Muscle layer of duodenum (tissue), 2 donors: ENCODE results near the gene ABCC12.

Experiments
- H3K27ac ChIP-seq: one replicate; pipeline ENCODE4 v1.7.0; 2013; ENCODE audit warnings: mild to moderate bottlenecking, low read length
- H3K27me3 ChIP-seq: one replicate; pipeline ENCODE4 v1.7.0; 2013; ENCODE audit warnings: low read depth, mild to moderate bottlenecking, control low read depth, low read length
- H3K36me3 ChIP-seq, 2 donors: one replicate each; pipeline ENCODE4 v1.7.0; 2013; ENCODE audit warnings: low read length in 2 of 2, control low read depth in 1 of 2, mild to moderate bottlenecking in 1 of 2; ENCODE audit not compliant: insufficient read depth in 2 of 2, control insufficient read depth in 1 of 2
- H3K4me1 ChIP-seq, 2 donors: one replicate each; pipeline ENCODE4 v1.7.0; 2013; ENCODE audit warnings: low read length in 2 of 2, mild to moderate bottlenecking in 2 of 2, control low read depth in 1 of 2, moderate library complexity in 1 of 2; ENCODE audit not compliant: insufficient read depth in 2 of 2, control insufficient read depth in 1 of 2
- H3K4me3 ChIP-seq, 2 donors: one replicate each; pipeline ENCODE4 v1.7.0; 2013; ENCODE audit warnings: low read length in 2 of 2, low read depth in 1 of 2, mild to moderate bottlenecking in 1 of 2
- H3K9me3 ChIP-seq, 2 donors: one replicate each; pipeline ENCODE4 v1.7.0; 2013; ENCODE audit warnings: low read length in 2 of 2, control low read depth in 1 of 2, mild to moderate bottlenecking in 1 of 2; ENCODE audit not compliant: control insufficient read depth in 1 of 2
- donor health status: healthy.

Gene ABCC12

DNA sequence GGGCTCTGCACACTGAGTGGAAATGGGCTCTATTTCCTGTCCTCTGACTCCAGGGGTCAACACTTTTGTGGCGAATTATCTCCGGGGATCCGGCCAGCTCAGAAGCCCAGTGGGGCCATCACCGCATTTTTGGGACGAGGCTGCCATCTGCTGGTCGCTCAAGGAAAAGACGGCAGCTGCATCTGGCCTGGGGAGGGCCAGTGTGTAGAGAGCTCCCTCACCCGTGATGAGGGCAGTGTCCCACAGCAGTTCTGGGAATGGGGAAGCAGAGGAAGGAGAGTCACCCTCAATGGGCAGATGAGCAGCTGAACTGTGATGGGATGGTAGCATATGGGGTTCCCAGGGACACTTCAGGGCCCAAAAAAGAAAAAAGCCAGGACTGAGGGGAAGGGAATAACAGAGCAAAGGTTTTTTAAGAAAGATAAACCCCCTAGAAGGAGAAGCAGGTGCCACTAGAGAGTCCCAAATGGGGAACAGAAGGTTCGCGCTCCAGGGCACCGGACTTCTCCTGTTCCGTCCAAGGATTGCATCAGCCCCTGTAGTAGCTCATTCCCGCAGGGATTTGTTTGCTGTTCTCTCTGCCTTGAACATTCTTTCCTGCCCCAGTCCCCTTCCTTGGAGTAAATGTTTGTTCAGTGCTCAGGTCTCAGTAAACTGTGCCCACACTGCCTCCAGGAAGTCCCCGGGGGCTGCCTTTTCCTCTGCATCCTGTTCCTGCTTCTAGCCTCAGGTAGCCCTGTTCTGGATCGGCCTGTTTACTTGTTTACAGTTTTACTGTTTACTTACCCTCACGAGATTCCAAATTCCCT is 9.3 kb upstream of the ABCC12 start:
- Histone ChIP-seq H3K9me3 (no peaks in the 10 kb centered on the region), H3K4me1 (peaks cover 0 to 6% of the 10 kb centered on the region in 2 donors), H3K4me3 (no peak overlapping the region), H3K36me3 (no peaks in the 10 kb centered on the region), H3K27me3 (no peaks in the 10 kb centered on the region), H3K27ac (no peak overlapping the region)

DNA sequence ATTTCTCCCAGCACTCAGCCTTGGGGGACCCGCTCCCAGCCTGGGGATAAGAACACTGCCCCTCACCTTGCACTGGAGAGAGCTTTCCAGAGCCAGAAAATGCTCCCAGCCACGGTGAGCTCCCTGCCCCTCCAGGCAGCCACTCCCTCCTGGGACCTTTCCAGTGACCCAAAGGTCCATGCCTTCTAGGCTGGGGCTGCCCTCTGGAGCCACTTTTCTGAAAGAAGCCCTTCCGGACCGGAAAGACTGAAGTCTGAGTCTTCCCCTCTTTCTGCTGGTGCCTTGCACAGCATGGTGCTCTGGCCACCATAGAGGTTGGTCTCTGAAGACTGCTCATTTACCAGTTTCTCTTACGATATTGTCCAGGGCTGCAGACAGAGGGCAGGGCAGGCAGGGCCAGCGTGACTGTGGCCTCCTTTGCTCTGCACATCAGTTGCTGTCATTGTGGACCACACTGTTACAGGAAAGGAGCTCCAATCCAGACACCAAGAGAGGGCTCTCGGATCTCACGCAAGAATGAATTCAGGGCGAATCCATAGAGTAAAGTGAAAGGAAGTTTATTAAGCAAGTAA is 7.1 kb upstream of the ABCC12 start:
- Histone ChIP-seq H3K9me3 (no peaks in the 10 kb centered on the region), H3K36me3 (no peaks in the 10 kb centered on the region), H3K27ac (no peak overlapping the region), H3K4me1 (peaks cover 0 to 6% of the 10 kb centered on the region in 2 donors), H3K27me3 (no peaks in the 10 kb centered on the region), H3K4me3 (no peak overlapping the region)

- no peaks in the 10 kb centered on the region for H3K36me3 ChIP-seq
- H3K27me3 ChIP-seq, result no peaks in the 10 kb centered on the region
- H3K4me1 ChIP-seq, result peaks cover 0 to 6% of the 10 kb centered on the region in 2 donors
- H3K4me3 ChIP-seq, result no peak overlapping the region
- no peaks in the 10 kb centered on the region for H3K9me3 ChIP-seq
- no peak overlapping the region for H3K27ac ChIP-seq
Measured at GRCh38 chr16:48161906-48162305, 6.1 kb upstream of the ABCC12 start.

DNA sequence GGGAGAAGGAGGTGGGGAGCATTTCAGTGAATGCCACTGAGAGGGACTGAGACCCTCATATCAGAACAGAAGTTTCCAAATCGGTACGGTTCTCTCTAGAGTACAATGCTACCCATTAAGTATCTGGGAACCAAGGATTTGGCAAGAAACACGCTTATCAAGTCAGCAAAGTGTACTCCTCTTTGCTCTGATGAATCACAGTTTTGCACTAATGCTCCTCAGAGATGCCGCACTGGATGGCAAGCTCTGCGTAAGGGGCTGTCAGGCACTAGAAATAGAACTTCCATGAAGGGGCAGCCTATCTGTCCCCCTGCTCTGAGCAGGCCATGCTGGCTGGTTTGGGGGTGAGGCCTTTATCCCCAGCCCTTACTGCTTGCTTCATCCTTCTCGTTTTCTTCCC is 4.8 kb upstream of the ABCC12 start:
- Histone ChIP-seq H3K27me3 (no peaks in the 10 kb centered on the region), H3K4me1 (peaks cover 0 to 10% of the 10 kb centered on the region in 2 donors), H3K4me3 (no peak overlapping the region), H3K36me3 (no peaks in the 10 kb centered on the region), H3K27ac (no peak overlapping the region), H3K9me3 (no peaks in the 10 kb centered on the region)

DNA sequence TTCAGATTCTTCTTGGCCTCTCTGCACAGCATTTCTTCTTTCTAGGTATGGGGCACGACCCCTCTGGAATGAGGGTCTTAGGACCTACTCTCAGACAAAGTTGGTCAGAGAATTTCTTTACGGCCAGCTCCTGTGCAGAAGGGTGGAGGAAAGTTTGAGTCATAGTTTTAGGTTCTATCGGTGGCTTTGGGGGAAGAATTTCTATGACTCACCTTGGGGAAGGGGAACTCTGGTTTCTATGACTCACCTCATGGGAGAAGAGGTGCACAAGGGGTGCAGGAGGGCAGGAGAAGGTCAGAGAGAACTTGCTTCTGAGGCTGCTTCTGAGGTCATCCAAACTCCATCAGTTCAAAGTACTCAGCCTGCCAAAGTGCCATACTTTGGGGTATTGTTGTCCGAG is 2.5 kb upstream of the ABCC12 start:
- Histone ChIP-seq H3K36me3 (no peaks in the 10 kb centered on the region), H3K4me3 (no peak overlapping the region), H3K27me3 (no peaks in the 10 kb centered on the region), H3K27ac (no peak overlapping the region), H3K9me3 (no peaks in the 10 kb centered on the region), H3K4me1 (peaks cover 0 to 4% of the 10 kb centered on the region in 2 donors)

DNA sequence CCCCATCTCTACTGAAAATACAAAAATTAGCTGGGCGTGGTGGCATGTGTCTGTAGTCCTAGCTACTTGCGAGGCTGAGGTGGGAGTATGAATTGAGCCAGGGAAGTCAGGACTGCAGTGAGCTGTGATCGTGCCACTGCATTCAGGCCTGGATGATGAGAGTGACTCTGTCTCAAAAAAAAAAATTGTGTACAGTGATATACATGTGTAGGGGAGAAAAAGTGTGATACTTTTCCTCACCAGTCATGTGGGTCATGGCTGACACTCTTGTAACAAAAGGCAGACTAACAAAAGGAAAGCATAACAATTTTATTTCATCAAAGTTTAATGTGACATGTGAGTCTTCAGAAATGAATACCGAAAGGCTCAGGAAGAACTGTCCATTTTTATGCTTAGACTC is 2.0 kb upstream of the ABCC12 start:
- Histone ChIP-seq H3K4me3 (no peak overlapping the region), H3K4me1 (peaks cover 0 to 4% of the 10 kb centered on the region in 2 donors), H3K27ac (no peak overlapping the region), H3K27me3 (no peaks in the 10 kb centered on the region), H3K36me3 (no peaks in the 10 kb centered on the region), H3K9me3 (no peaks in the 10 kb centered on the region)

GRCh38 chr16:48157302-48157701 is 1.5 kb upstream of the ABCC12 start:
- Histone ChIP-seq H3K36me3 (no peaks in the 10 kb centered on the region), H3K27me3 (no peaks in the 10 kb centered on the region), H3K27ac (no peak overlapping the region), H3K4me3 (no peak overlapping the region), H3K4me1 (peaks cover 0 to 4% of the 10 kb centered on the region in 2 donors), H3K9me3 (no peaks in the 10 kb centered on the region)

DNA sequence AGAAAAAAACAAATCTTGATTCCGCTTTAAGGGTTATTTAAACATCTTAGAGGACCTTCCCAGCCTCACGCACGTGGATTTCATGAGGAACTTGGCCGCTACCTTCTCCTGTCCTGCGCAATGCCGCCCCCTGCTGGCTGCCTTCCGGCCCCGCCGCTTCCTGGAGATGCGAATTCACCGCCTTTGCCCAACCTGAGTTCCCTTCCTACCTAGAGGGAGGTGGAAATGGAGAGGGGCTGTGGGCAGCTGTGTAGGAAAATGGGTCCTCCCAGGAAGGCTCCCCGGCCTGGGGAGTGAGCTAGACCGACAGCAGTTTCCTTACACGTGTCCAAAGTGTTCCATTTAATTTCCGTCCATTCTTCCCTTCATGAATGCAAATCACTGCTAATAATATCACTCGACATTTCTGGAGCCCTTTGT is 1.0 kb upstream of the ABCC12 start:
- no peaks in the 10 kb centered on the region for H3K9me3 ChIP-seq
- no peaks in the 10 kb centered on the region for H3K36me3 ChIP-seq
- no peak overlapping the region for H3K27ac ChIP-seq
- H3K4me1 ChIP-seq, result peaks cover 0 to 4% of the 10 kb centered on the region in 2 donors
- no peaks in the 10 kb centered on the region for H3K27me3 ChIP-seq
- peak overlapping the region in 1 of 2 donors; percentile 27 for H3K4me3 ChIP-seq

GRCh38 chr16:48153774-48154173 is 2.0 kb downstream of the ABCC12 start:
- Histone ChIP-seq H3K27ac (no peak overlapping the region), H3K36me3 (no peaks in the 10 kb centered on the region), H3K27me3 (no peaks in the 10 kb centered on the region), H3K4me1 (peaks cover 0 to 4% of the 10 kb centered on the region in 2 donors), H3K4me3 (no peak overlapping the region), H3K9me3 (peaks cover under 1 to 9% of the 10 kb centered on the region in 2 donors)

- Histone ChIP-seq H3K27me3 (no peaks in the 10 kb centered on the region), H3K9me3 (peaks cover 4 to 9% of the 10 kb centered on the region in 2 donors), H3K36me3 (no peaks in the 10 kb centered on the region), H3K4me1 (peaks cover 0 to 4% of the 10 kb centered on the region in 2 donors), H3K27ac (no peak overlapping the region), H3K4me3 (no peak overlapping the region)
Measured at GRCh38 chr16:48152226-48152625, 3.6 kb downstream of the ABCC12 start.

GRCh38 chr16:48150707-48151106 is 5.1 kb downstream of the ABCC12 start:
- H3K27me3 ChIP-seq, result no peaks in the 10 kb centered on the region
- H3K27ac ChIP-seq, result no peak overlapping the region

More at GRCh38 chr16:48150707-48151106, 5.1 kb downstream of the ABCC12 start:
- H3K36me3 ChIP-seq, result no peaks in the 10 kb centered on the region
- no peaks in the 10 kb centered on the region for H3K4me1 ChIP-seq
- no peak overlapping the region for H3K4me3 ChIP-seq
- H3K9me3 ChIP-seq, result peaks cover 4 to 9% of the 10 kb centered on the region in 2 donors
